ENCODE data around the gene KIF3A.

The KIF3A gene

GRCh38 chr5:132669455-132669820 lies 67.9 kb downstream of the KIF3A start:
- no peak for TF ChIP-seq CTCF (IDR thresholded peaks at IDR 0.05; ENCODE audit: low read depth, low read length)
- no peak for DNase-seq (ENCODE audit: low read depth in 2 of 2)
- H3K4me3 ChIP-seq (replicated peaks in 1 of 2; ENCODE audit: low read depth in 2 of 2, low read length in 2 of 2), result no peak overlapping the region

GRCh38 chr5:132668706-132669454 lies 68.5 kb downstream of the KIF3A start:
- DNase-seq (ENCODE audit: low read depth in 2 of 2), result peak in 1 of 2 donors; percentile 14
- TF ChIP-seq CTCF (IDR thresholded peaks at IDR 0.05; ENCODE audit: low read depth, low read length), result no peak

GRCh38 chr5:132667761-132668705 lies 69.3 kb downstream of the KIF3A start:
- no peak for TF ChIP-seq CTCF (IDR thresholded peaks at IDR 0.05; ENCODE audit: low read depth, low read length)
- no peak overlapping the region for H3K4me3 ChIP-seq (replicated peaks in 1 of 2; ENCODE audit: low read depth in 2 of 2, low read length in 2 of 2)
- DNase-seq (ENCODE audit: low read depth in 2 of 2), result no peak

More at GRCh38 chr5:132668706-132669454, 68.5 kb downstream of the KIF3A start:
- H3K4me3 ChIP-seq (replicated peaks in 1 of 2; ENCODE audit: low read depth in 2 of 2, low read length in 2 of 2), result no peak overlapping the region

GRCh38 chr5:132667309-132667708 lies 70.0 kb downstream of the KIF3A start:
- TF ChIP-seq CTCF (IDR thresholded peaks at IDR 0.05; ENCODE audit: low read depth, low read length), result no peak
- no peak overlapping the region for H3K4me3 ChIP-seq (replicated peaks in 1 of 2; ENCODE audit: low read depth in 2 of 2, low read length in 2 of 2)
- DNase-seq (ENCODE audit: low read depth in 2 of 2), result no peak

- TF ChIP-seq CTCF (IDR thresholded peaks at IDR 0.05; ENCODE audit: low read depth, low read length), result no peak
- H3K4me3 ChIP-seq (replicated peaks in 1 of 2; ENCODE audit: low read depth in 2 of 2, low read length in 2 of 2), result no peak overlapping the region
- no peak for DNase-seq (ENCODE audit: low read depth in 2 of 2)
Measured at GRCh38 chr5:132666310-132667123, 70.8 kb downstream of the KIF3A start.

- no peak for DNase-seq (ENCODE audit: low read depth in 2 of 2)
- no peak overlapping the region for H3K4me3 ChIP-seq (replicated peaks in 1 of 2; ENCODE audit: low read depth in 2 of 2, low read length in 2 of 2)
- TF ChIP-seq CTCF (IDR thresholded peaks at IDR 0.05; ENCODE audit: low read depth, low read length), result no peak
Measured at GRCh38 chr5:132665574-132666080, 71.7 kb downstream of the KIF3A start.

Measured in cardiac fibroblast (primary cell).